Aorta (tissue), 5 donors: Measurements from ENCODE around the gene PTGDR2. TPM values are rescaled to one million over a fixed set of nuclear protein-coding genes. Genes with fewer than 3 reads are reported as not detected.

ENCODE experiments used
- ATAC-seq: fragments of 200-7000 bp; cut with Tn5 transposase; one replicate; pipeline ENCODE4 v1.9.1; 2022; ENCODE audit warnings: moderate library complexity; ENCODE audit not compliant: low FRiP score
- DNase-seq, 2 donors: peaks; one replicate each; pipeline ENCODE4 v3.0.0-alpha.2; 2020
- H3K27ac ChIP-seq, 2 donors: one replicate each; pipeline ENCODE4 v1.5.1; 2013; ENCODE audit warnings: low read length in 2 of 2, mild to moderate bottlenecking in 2 of 2, moderate library complexity in 2 of 2, control low read depth in 1 of 2, inconsistent platforms in 1 of 2, low read depth in 1 of 2
- H3K27me3 ChIP-seq, 2 donors: one replicate each; pipeline ENCODE4 v1.6.1; 2013; ENCODE audit warnings: control low read depth in 1 of 2, low read length in 1 of 2, mild to moderate bottlenecking in 1 of 2, moderate library complexity in 1 of 2; ENCODE audit not compliant: insufficient read depth in 2 of 2, control insufficient read depth in 1 of 2
- H3K36me3 ChIP-seq, 2 donors: one replicate each; pipeline ENCODE4 v1.6.1; 2013; ENCODE audit warnings: control low read depth in 1 of 2, low read length in 1 of 2, mild to moderate bottlenecking in 1 of 2; ENCODE audit not compliant: insufficient read depth in 2 of 2, control insufficient read depth in 1 of 2
- H3K4me1 ChIP-seq, 2 donors: one replicate each; pipeline ENCODE4 v1.6.1; 2013; ENCODE audit warnings: low read length in 2 of 2, control low read depth in 1 of 2, mild to moderate bottlenecking in 1 of 2, moderate library complexity in 1 of 2; ENCODE audit not compliant: insufficient read depth in 2 of 2, control insufficient read depth in 1 of 2
- H3K4me3 ChIP-seq, 2 donors: one replicate each; pipeline ENCODE4 v1.5.1; 2013; ENCODE audit warnings: low read length in 2 of 2, control low read depth in 1 of 2, mild to moderate bottlenecking in 1 of 2
- H3K9me3 ChIP-seq: one replicate; pipeline ENCODE4 v1.6.1; 2013; ENCODE audit warnings: mild to moderate bottlenecking, low read length; ENCODE audit not compliant: control insufficient read depth
- WGBS, 2 donors: extraction: QIAGEN DNeasy Blood & Tissue Kit; methylation state at CpG; one replicate each; pipeline ENCODE4 v1.1.7; 2013; 5-methylcytosine and 5-hydroxymethylcytosine counted together
- intact Hi-C, 2 donors: fragments of 100-400 bp; cut with DNase I; formaldehyde crosslinking; loops; one replicate each; pipeline versions ENCODE4 v1.14.2 to v1.15.0; 2022
- polyA plus RNA-seq, 2 donors: library from polyadenylated mRNA; stranded (reverse); fragments of 200-250 nt; gene quantifications; one replicate each; pipeline ENCODE4 v1.2.3, GENCODE V29; 2013
- total RNA-seq, 2 donors: library from RNA; stranded (reverse); fragmentation: NEBNext Ultra II Directional; extraction: Animal tissue kit (Norgen Biotek cat#: 25700); gene quantifications; one replicate each; pipeline ENCODE4 v1.2.1, GENCODE V29; 2021
- donor health status: healthy with polysubstance abuse.
- donor health status: Bipolar disorder and iron deficiency.
- donor health status: DM: no; HTN: no; CAD: no.
- donor health status: DM: no; HTN: no; CAD: no.
- donor health status: DM: yes; HTN: yes; CAD: no.

PTGDR2 gene
- total and polyA plus RNA-seq, 4 donors = 0.10 to 0.25 (median 0.17) TPM

- no peak overlapping the region for H3K4me3 ChIP-seq
- H3K9me3 ChIP-seq = no peaks in the 10 kb centered on the region
- intact Hi-C loops = no loop called here
- H3K27me3 ChIP-seq = no peaks in the 10 kb centered on the region
- WGBS, 2 donors = 67 to 69% methylated on average over 16 of the region's 16 CpGs
- H3K36me3 ChIP-seq = no peaks in the 10 kb centered on the region
- ATAC-seq (no peak), DNase-seq (no peak)
- H3K4me1 ChIP-seq = no peaks in the 10 kb centered on the region
- H3K27ac ChIP-seq = no peak overlapping the region
These were observed 8.1 kb upstream of the PTGDR2 start for GRCh38 chr11:60863550-60864521.

DNA sequence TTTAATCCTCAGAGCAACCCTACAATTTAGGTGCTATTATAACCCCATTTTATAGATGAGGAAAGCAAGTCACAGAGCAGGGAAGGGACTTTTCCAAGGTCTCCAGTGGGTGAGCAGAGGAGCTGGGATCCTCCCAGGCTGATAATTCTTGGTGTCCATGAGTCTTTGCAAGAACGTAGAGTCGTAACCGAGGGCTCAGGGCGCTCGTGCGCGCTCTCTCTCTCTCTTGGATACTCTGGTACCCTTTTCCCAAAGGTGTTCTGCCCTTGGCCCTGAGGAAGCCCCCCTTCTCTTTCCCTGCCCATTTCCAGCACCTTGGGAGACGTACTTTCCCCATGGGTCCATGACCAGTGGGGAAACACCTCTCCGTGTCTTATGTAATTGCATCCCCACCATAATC lies 6.4 kb upstream of the PTGDR2 start:
- no peaks in the 10 kb centered on the region for H3K36me3 ChIP-seq
- DNase-seq = peak in 1 of 2 donors; percentile 12
- H3K4me3 ChIP-seq = no peak overlapping the region
- H3K4me1 ChIP-seq = no peaks in the 10 kb centered on the region
- H3K27ac ChIP-seq = no peak overlapping the region
- H3K27me3 ChIP-seq = no peaks in the 10 kb centered on the region
- WGBS, 2 donors = 87 to 91% methylated on average over 9 of the region's 9 CpGs
- H3K9me3 ChIP-seq = no peaks in the 10 kb centered on the region
- intact Hi-C loops = no loop called here
- ATAC-seq = no peak

GRCh38 chr11:60860943-60861342 lies 5.2 kb upstream of the PTGDR2 start:
- Histone ChIP-seq H3K4me3 (no peak overlapping the region), H3K27me3 (no peaks in the 10 kb centered on the region), H3K27ac (no peak overlapping the region), H3K4me1 (no peaks in the 10 kb centered on the region), H3K36me3 (no peaks in the 10 kb centered on the region), H3K9me3 (no peaks in the 10 kb centered on the region)
- DNase-seq = peak in 1 of 2 donors; percentile 10
- WGBS, 2 donors = 59 to 60% methylated on average over 7 of the region's 7 CpGs
- intact Hi-C loops = no loop called here
- no peak for ATAC-seq

DNA sequence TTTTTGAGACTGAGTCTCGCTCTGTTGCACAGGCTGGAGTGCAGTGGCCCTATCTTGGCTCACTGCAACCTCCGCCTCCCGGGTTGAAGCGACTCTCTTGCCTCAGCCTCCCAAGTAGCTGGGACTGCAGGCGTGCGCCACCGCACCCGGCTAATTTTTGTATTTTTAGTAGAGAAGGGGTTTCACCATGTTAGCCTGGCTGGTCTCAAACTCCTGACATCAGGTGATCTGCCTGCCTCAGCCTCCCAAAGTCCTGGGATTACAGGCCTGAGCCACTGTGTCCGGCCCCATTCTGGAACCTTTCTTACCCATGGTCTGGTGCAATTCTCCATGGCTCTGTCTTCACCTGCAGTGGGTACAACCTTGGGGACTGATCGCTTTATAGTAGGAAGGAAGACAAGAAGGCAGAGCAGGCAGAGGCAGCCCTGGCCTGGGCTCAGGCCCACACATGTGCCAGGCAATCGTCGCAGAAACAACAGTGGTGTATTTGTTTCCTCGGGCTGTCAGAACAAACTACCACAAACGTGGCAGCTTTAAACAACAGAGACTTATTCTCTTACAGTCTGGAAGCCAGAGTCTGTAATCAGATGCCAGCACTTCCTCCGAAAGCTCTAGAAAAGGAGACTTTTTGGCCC lies 4.0 kb upstream of the PTGDR2 start:
- Histone ChIP-seq H3K36me3 (no peaks in the 10 kb centered on the region), H3K27me3 (no peaks in the 10 kb centered on the region), H3K4me1 (no peaks in the 10 kb centered on the region), H3K4me3 (no peak overlapping the region), H3K27ac (no peak overlapping the region), H3K9me3 (no peaks in the 10 kb centered on the region)
- no peak for ATAC-seq
- intact Hi-C loops = no loop called here
- peak in 1 of 2 donors; percentile 24 for DNase-seq
- WGBS, 2 donors = 82 to 85% methylated on average over 15 of the region's 15 CpGs

DNA sequence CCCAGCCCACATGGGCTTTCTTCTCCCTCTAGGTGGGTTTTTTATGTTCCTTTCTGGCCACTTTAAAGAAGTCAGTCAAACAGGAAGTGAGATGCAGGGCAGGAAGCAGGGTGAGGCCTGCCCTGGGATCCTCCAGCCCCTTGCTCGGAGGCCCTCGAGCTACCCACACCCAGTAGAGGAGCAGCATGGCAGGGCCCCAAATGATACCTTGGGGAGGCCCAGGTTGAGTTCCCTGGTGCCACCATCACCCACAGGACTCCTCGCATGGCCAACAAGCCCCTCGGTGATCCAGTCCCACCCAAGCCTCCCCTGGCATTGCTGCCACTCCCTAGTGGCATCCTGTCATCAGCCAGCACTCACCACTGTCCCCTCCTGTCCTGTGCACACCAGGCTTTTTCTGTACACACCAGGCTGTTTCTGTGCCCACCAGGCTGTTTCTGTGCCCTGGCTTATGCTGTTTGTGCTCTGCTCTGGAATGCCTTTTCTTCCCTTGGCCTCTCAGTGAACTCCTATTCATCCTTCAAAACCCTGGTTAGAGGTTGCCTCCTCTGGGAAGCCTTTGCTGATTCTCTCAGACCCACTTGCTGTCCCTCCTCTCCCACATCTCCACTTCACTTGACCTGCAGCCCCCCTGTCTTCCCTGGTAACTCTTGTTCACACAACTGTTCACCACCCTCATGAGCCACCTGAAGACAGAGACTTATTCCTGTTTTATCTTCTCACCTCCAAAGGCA lies 3.1 kb upstream of the PTGDR2 start:
- no peaks in the 10 kb centered on the region for H3K27me3 ChIP-seq
- no peak overlapping the region for H3K4me3 ChIP-seq
- intact Hi-C loops = no loop called here
- H3K36me3 ChIP-seq = no peaks in the 10 kb centered on the region
- peak in 1 of 2 donors; percentile 45 for DNase-seq
- no peaks in the 10 kb centered on the region for H3K9me3 ChIP-seq
- H3K4me1 ChIP-seq = no peaks in the 10 kb centered on the region
- H3K27ac ChIP-seq = no peak overlapping the region
- WGBS, 2 donors = 71 to 72% methylated on average over 3 to 4 of the region's 4 CpGs
- ATAC-seq = no peak

DNA sequence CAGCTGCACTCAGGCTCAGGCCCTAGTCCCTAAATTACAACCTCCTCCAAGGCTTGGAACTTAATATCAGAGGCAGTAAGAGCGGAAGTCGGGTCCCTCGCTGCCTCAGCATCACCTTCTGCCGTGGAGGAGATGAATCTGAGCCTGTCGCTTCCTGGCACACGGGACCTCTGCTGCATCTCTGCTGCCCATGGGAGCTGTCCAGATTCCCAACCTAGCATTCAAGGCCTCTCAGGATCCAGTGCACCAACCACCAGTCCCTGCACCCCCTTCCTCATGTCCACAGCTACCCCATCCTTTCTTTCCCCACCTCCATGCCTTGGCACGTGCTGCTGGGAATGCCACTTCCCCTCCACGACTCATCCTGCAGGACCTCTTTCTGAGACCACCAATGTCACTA lies 2.5 kb upstream of the PTGDR2 start:
- H3K27ac ChIP-seq = no peak overlapping the region
- intact Hi-C loops = no loop called here
- H3K9me3 ChIP-seq = no peaks in the 10 kb centered on the region
- H3K4me1 ChIP-seq = no peaks in the 10 kb centered on the region
- peak in 1 of 2 donors; percentile 60 for DNase-seq
- 78 to 79% methylated on average over 8 of the region's 8 CpGs for WGBS, 2 donors
- H3K36me3 ChIP-seq = no peaks in the 10 kb centered on the region
- ATAC-seq = no peak
- no peak overlapping the region for H3K4me3 ChIP-seq
- no peaks in the 10 kb centered on the region for H3K27me3 ChIP-seq

DNA sequence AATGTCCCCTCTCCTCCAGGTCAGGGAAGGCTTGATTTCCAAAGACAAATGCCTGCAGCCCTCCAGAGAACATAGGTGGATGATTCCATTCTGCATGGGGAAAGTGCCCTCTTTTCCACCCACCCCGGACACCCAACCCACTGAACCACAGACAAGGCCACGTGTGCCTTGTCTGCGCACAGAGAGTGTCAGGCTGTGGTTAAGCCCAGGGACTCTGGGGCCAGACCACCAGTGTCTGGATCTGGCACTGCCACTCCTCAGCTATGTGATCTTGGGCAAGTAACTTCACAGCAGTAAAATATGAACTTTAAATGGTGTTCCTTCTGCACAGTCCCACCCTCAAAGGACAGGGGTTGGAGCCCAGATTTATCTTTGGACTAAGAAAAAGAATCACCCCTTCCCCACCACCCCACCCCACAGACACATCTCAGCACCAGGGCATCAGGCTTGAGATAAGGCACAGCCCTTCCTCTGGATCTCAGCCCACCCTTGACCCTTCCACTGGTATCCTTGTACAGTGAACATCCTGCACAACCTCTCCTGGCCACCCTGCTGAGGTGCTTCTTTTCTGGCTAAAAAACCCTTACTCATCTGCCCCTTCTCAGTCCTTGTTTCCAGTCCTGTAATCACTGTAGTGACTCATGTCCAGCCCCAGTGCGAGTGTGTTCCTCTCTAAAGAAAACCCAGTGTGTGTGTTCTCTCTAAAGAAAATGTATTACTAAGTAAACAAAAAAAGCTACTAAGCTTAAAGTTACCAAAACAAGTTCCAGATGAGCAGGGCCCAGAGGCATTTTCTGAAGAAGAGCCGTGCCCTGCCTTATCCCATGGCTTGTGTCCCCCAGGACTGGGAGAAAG lies 1.9 kb upstream of the PTGDR2 start:
- DNase-seq = peak in 1 of 2 donors; percentile 27

More for the DNA sequence above, 1.9 kb upstream of the PTGDR2 start:
- intact Hi-C loops = no loop called here
- WGBS, 2 donors = 85 to 89% methylated on average over 5 of the region's 5 CpGs
- no peaks in the 10 kb centered on the region for H3K4me1 ChIP-seq
- no peaks in the 10 kb centered on the region for H3K27me3 ChIP-seq
- ATAC-seq = no peak
- H3K4me3 ChIP-seq = no peak overlapping the region
- no peaks in the 10 kb centered on the region for H3K9me3 ChIP-seq
- no peak overlapping the region for H3K27ac ChIP-seq
- no peaks in the 10 kb centered on the region for H3K36me3 ChIP-seq
